Astrocyte (in vitro differentiated cells and primary cell): ENCODE data around the gene FBLN1. TPM values are rescaled to one million over a fixed set of nuclear protein-coding genes. Genes with fewer than 3 reads are reported as not detected.

Source experiments
- DNase-seq: peaks from one replicate; pipeline ENCODE4 v3.0.0-alpha.2; 2010; ENCODE audit warnings: low read depth
- FAIRE-seq: peaks from 2 replicates; lab custom pipeline; 2011; peaks lifted over from hg19 to GRCh38; lab: Jason Lieb, UNC
- H2AFZ ChIP-seq: 2 replicates; pipeline ENCODE4 v1.6.0; 2012; ENCODE audit warnings: low read depth, low read length, inconsistent platforms
- H3K27ac ChIP-seq: 2 replicates; pipeline ENCODE4 v1.5.1; 2011; ENCODE audit warnings: low read depth, low read length, inconsistent platforms
- H3K27me3 ChIP-seq: 2 replicates; pipeline ENCODE4 v1.6.0; 2011; ENCODE audit warnings: low read length, inconsistent platforms; ENCODE audit not compliant: insufficient read depth
- H3K36me3 ChIP-seq: 2 replicates; pipeline ENCODE4 v1.5.1; 2011; ENCODE audit warnings: low read length, inconsistent platforms; ENCODE audit not compliant: insufficient read depth
- H3K4me1 ChIP-seq: 2 replicates; pipeline ENCODE4 v1.5.1; 2011; ENCODE audit warnings: low read length, inconsistent platforms; ENCODE audit not compliant: insufficient read depth
- H3K4me2 ChIP-seq: 2 replicates; pipeline ENCODE4 v1.6.0; 2012; ENCODE audit warnings: low read length, inconsistent platforms
- H3K4me3 ChIP-seq: 2 replicates; pipeline ENCODE4 v1.5.1; 2011; ENCODE audit warnings: low read depth, mild to moderate bottlenecking, low read length, inconsistent platforms; ENCODE audit not compliant: insufficient read depth
- H3K79me2 ChIP-seq: 2 replicates; pipeline ENCODE4 v1.6.0; 2012; ENCODE audit warnings: mild to moderate bottlenecking, low read length, inconsistent platforms; ENCODE audit not compliant: insufficient read depth
- H3K9ac ChIP-seq: 2 replicates; pipeline ENCODE4 v1.6.0; 2012; ENCODE audit warnings: mild to moderate bottlenecking, low read length, inconsistent platforms
- H3K9me3 ChIP-seq: 2 replicates; pipeline ENCODE4 v1.5.1; 2012; ENCODE audit warnings: low read depth, mild to moderate bottlenecking, low read length, inconsistent platforms; ENCODE audit not compliant: insufficient read depth
- H4K20me1 ChIP-seq: 2 replicates; pipeline ENCODE4 v1.6.0; 2012; ENCODE audit warnings: low read length, inconsistent platforms; ENCODE audit not compliant: insufficient read depth
- H3K27ac Mint-ChIP-seq: one replicate; pipeline ENCODE4 v1.8.0; 2021; ENCODE audit warnings: mild to moderate bottlenecking, mixed read lengths; ENCODE audit not compliant: unreplicated experiment
- H3K27me3 Mint-ChIP-seq: one replicate; pipeline ENCODE4 v1.8.0; 2021; ENCODE audit warnings: low read depth, mixed read lengths; ENCODE audit not compliant: unreplicated experiment
- H3K36me3 Mint-ChIP-seq: one replicate; pipeline ENCODE4 v1.8.0; 2021; ENCODE audit warnings: low read depth, mixed read lengths; ENCODE audit not compliant: unreplicated experiment
- H3K4me1 Mint-ChIP-seq: one replicate; pipeline ENCODE4 v1.8.0; 2021; ENCODE audit warnings: low read depth, mixed read lengths; ENCODE audit not compliant: unreplicated experiment
- H3K4me3 Mint-ChIP-seq: one replicate; pipeline ENCODE4 v1.8.0; 2021; ENCODE audit warnings: mild to moderate bottlenecking, moderate library complexity, mixed read lengths; ENCODE audit not compliant: unreplicated experiment
- H3K9me3 Mint-ChIP-seq: one replicate; pipeline ENCODE4 v1.8.0; 2021; ENCODE audit warnings: mild to moderate bottlenecking, mixed read lengths; ENCODE audit not compliant: unreplicated experiment
- EZH2 ChIP-seq: IDR thresholded peaks from 2 replicates; pipeline ENCODE4 v1.6.1; 2012; ENCODE audit warnings: mild to moderate bottlenecking, low read length, inconsistent platforms; ENCODE audit not compliant: insufficient read depth
- total RNA-seq: library from RNA; stranded (reverse); gene quantifications from 2 replicates; pipeline ENCODE4 v1.2.1, GENCODE V29; 2021
- TF ChIP-seq, protein P1 (sequence below): IDR thresholded peaks from 2 replicates; pipeline ENCODE4 v1.5.1; 2011; ENCODE audit warnings: low read depth, mild to moderate bottlenecking, inconsistent platforms, low read length, moderate library complexity; ENCODE audit not compliant: insufficient read depth

FBLN1 gene
- total RNA-seq, 1 donor from 2014 or later = 69.2 TPM

GRCh38 chr22:45649809-45650208, 147.1 kb downstream of the FBLN1 start:
- H3K79me2 ChIP-seq = no peaks in the 10 kb centered on the region
- H3K4me1 Mint-ChIP-seq = peaks cover 2% of the 10 kb centered on the region
- H3K4me3 ChIP-seq = no peak overlapping the region
- peaks cover 3% of the 10 kb centered on the region for H3K4me1 ChIP-seq
- H3K36me3 Mint-ChIP-seq = peaks cover 4% of the 10 kb centered on the region
- FAIRE-seq = no peak
- H3K4me3 Mint-ChIP-seq = no peak overlapping the region
- no peaks in the 10 kb centered on the region for H3K27me3 ChIP-seq
- no peak overlapping the region for H3K27ac ChIP-seq
- no peak for TF ChIP-seq EZH2
- TF ChIP-seq, protein P1, sequence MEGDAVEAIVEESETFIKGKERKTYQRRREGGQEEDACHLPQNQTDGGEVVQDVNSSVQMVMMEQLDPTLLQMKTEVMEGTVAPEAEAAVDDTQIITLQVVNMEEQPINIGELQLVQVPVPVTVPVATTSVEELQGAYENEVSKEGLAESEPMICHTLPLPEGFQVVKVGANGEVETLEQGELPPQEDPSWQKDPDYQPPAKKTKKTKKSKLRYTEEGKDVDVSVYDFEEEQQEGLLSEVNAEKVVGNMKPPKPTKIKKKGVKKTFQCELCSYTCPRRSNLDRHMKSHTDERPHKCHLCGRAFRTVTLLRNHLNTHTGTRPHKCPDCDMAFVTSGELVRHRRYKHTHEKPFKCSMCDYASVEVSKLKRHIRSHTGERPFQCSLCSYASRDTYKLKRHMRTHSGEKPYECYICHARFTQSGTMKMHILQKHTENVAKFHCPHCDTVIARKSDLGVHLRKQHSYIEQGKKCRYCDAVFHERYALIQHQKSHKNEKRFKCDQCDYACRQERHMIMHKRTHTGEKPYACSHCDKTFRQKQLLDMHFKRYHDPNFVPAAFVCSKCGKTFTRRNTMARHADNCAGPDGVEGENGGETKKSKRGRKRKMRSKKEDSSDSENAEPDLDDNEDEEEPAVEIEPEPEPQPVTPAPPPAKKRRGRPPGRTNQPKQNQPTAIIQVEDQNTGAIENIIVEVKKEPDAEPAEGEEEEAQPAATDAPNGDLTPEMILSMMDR = no peak
- H4K20me1 ChIP-seq = no peaks in the 10 kb centered on the region
- H3K27me3 Mint-ChIP-seq = peaks cover 59% of the 10 kb centered on the region
- H3K36me3 ChIP-seq = no peaks in the 10 kb centered on the region
- DNase-seq = no peak
- no peak overlapping the region for H3K9ac ChIP-seq
- no peak overlapping the region for H3K27ac Mint-ChIP-seq
- peaks cover 2% of the 10 kb centered on the region for H3K9me3 Mint-ChIP-seq
- no peak overlapping the region for H3K4me2 ChIP-seq
- H2AFZ ChIP-seq = no peak overlapping the region
- H3K9me3 ChIP-seq = peaks cover 3% of the 10 kb centered on the region

GRCh38 chr22:45650721-45651120, 148.0 kb downstream of the FBLN1 start:
- Histone ChIP-seq H3K4me3 (no peak overlapping the region), H3K4me1 (no peaks in the 10 kb centered on the region), H2AFZ (no peak overlapping the region), H3K9ac (no peak overlapping the region), H3K36me3 (no peaks in the 10 kb centered on the region), H3K27ac (no peak overlapping the region), H4K20me1 (no peaks in the 10 kb centered on the region), H3K27me3 (no peaks in the 10 kb centered on the region), H3K79me2 (no peaks in the 10 kb centered on the region), H3K9me3 (peaks cover 3% of the 10 kb centered on the region), H3K4me2 (no peak overlapping the region)
- TF ChIP-seq, protein P1 = no peak
- no peak for TF ChIP-seq EZH2
- Mint-ChIP-seq H3K4me3 (no peak overlapping the region), H3K36me3 (peaks cover 4% of the 10 kb centered on the region), H3K9me3 (peaks cover 2% of the 10 kb centered on the region), H3K27ac (no peak overlapping the region), H3K27me3 (peaks cover 54% of the 10 kb centered on the region), H3K4me1 (peaks cover 2% of the 10 kb centered on the region)
- DNase-seq = no peak
- FAIRE-seq = no peak

Other genes with a start within 250 kb of the FBLN1 start
- gene UPK3A, start 217.9 kb upstream of the FBLN1 start, total RNA-seq = not detected in 2 replicates
- 18.3 and 18.7 TPM in 2 replicates for gene FAM118A, start 192.9 kb upstream of the FBLN1 start, total RNA-seq
- gene SMC1B, start 89.3 kb upstream of the FBLN1 start, total RNA-seq = not detected in 2 replicates
- not detected in 2 replicates for gene RIBC2, start 89.2 kb upstream of the FBLN1 start, total RNA-seq
- 189 and 195 TPM in 2 replicates for gene ATXN10, start 169.0 kb downstream of the FBLN1 start, total RNA-seq